ENCODE measurements around the gene ARHGEF28. TPM values are rescaled to one million over a fixed set of nuclear protein-coding genes. Genes with fewer than 3 reads are reported as not detected.

Gene ARHGEF28
- total RNA-seq, 4 donors from 2014 or later: 30.9 to 54.7 (median 36.2) TPM

- no peak for TF ChIP-seq CTCF (IDR thresholded peaks at IDR 0.05)
- no peak for TF ChIP-seq POLR2A (IDR thresholded peaks at IDR 0.05)
- no peak for DNase-seq (ENCODE audit: low spot score in 2 of 2)
Observed at GRCh38 chr5:73702534-73702933, 76.5 kb downstream of the ARHGEF28 start.

GRCh38 chr5:73702951-73703350 lies 77.0 kb downstream of the ARHGEF28 start:
- no peak for TF ChIP-seq CTCF (IDR thresholded peaks at IDR 0.05)
- TF ChIP-seq POLR2A (IDR thresholded peaks at IDR 0.05): no peak
- no peak overlapping the region for H3K4me3 ChIP-seq (ENCODE audit: low read depth, poor library complexity, severe bottlenecking)
- intact Hi-C loops (cut with DNase I; ENCODE audit: low total_unique reads): no loop called here
- no peak for DNase-seq (ENCODE audit: low spot score in 2 of 2)

More at GRCh38 chr5:73702534-73702933, 76.5 kb downstream of the ARHGEF28 start:
- intact Hi-C loops (cut with DNase I; ENCODE audit: low total_unique reads): no loop called here
- H3K4me3 ChIP-seq (ENCODE audit: low read depth, poor library complexity, severe bottlenecking): no peak overlapping the region
- 66 to 86% methylated on average over 1 of the region's 1 CpG for WGBS, 2 donors

- no peak overlapping the region for H3K4me3 ChIP-seq (ENCODE audit: low read depth, poor library complexity, severe bottlenecking)
- intact Hi-C loops (cut with DNase I; ENCODE audit: low total_unique reads): no loop called here
Observed at GRCh38 chr5:73705364-73705763, 79.4 kb downstream of the ARHGEF28 start.

GRCh38 chr5:73706963-73707362 lies 81.0 kb downstream of the ARHGEF28 start:
- no peak for DNase-seq (ENCODE audit: low spot score in 2 of 2)
- WGBS, 2 donors: 88 to 90% methylated on average over 5 of the region's 5 CpGs
- H3K4me3 ChIP-seq (ENCODE audit: low read depth, poor library complexity, severe bottlenecking): no peak overlapping the region
- TF ChIP-seq CTCF (IDR thresholded peaks at IDR 0.05): no peak
- no peak for TF ChIP-seq POLR2A (IDR thresholded peaks at IDR 0.05)
- intact Hi-C loops (cut with DNase I; ENCODE audit: low total_unique reads): no loop called here

More at GRCh38 chr5:73705364-73705763, 79.4 kb downstream of the ARHGEF28 start:
- no peak for TF ChIP-seq POLR2A (IDR thresholded peaks at IDR 0.05)
- no peak for TF ChIP-seq CTCF (IDR thresholded peaks at IDR 0.05)
- DNase-seq (ENCODE audit: low spot score in 2 of 2): no peak

GRCh38 chr5:73709536-73710129 lies 83.6 kb downstream of the ARHGEF28 start:
- no peak overlapping the region for H3K4me3 ChIP-seq (ENCODE audit: low read depth, poor library complexity, severe bottlenecking)
- intact Hi-C loops (cut with DNase I; ENCODE audit: low total_unique reads): no loop called here
- WGBS, 2 donors: 90 to 93% methylated on average over 5 of the region's 5 CpGs
- no peak for TF ChIP-seq POLR2A (IDR thresholded peaks at IDR 0.05)
- TF ChIP-seq CTCF (IDR thresholded peaks at IDR 0.05): no peak
- no peak for DNase-seq (ENCODE audit: low spot score in 2 of 2)

- intact Hi-C loops (cut with DNase I; ENCODE audit: low total_unique reads): no loop called here
- no peak for DNase-seq (ENCODE audit: low spot score in 2 of 2)
- no peak for TF ChIP-seq CTCF (IDR thresholded peaks at IDR 0.05)
- no peak for TF ChIP-seq POLR2A (IDR thresholded peaks at IDR 0.05)
- no peak overlapping the region for H3K4me3 ChIP-seq (ENCODE audit: low read depth, poor library complexity, severe bottlenecking)
- 93 to 95% methylated on average over 3 of the region's 3 CpGs for WGBS, 2 donors
Observed at GRCh38 chr5:73716284-73716808, 90.3 kb downstream of the ARHGEF28 start.
